GM19025 (cell line): ENCODE results near the gene RIPK3.
"Not testable (repeated sequence)": the region's sequence is repeated elsewhere in the genome, so short reads cannot be mapped to it uniquely, and the experiment has no call there.

ENCODE experiments used
- ATAC-seq: cut with Tn5 transposase; IDR thresholded peaks from one replicate; pipeline ENCODE4 v1.9.1; 2021; ENCODE audit warnings: mild to moderate bottlenecking, low read depth, moderate library complexity; ENCODE audit not compliant: unreplicated experiment

Gene RIPK3

GRCh38 chr14:24339284-24340151 lies at the start of gene RIPK3:
TSS of gene RIPK3 (minus strand) at chr14:24339991. CDS start at chr14:24339826, 165 bp downstream.
- ATAC-seq, result peak; percentile 84

GRCh38 chr14:24389226-24389848 lies 49.5 kb upstream of the RIPK3 start:
- no peak for ATAC-seq

DNA sequence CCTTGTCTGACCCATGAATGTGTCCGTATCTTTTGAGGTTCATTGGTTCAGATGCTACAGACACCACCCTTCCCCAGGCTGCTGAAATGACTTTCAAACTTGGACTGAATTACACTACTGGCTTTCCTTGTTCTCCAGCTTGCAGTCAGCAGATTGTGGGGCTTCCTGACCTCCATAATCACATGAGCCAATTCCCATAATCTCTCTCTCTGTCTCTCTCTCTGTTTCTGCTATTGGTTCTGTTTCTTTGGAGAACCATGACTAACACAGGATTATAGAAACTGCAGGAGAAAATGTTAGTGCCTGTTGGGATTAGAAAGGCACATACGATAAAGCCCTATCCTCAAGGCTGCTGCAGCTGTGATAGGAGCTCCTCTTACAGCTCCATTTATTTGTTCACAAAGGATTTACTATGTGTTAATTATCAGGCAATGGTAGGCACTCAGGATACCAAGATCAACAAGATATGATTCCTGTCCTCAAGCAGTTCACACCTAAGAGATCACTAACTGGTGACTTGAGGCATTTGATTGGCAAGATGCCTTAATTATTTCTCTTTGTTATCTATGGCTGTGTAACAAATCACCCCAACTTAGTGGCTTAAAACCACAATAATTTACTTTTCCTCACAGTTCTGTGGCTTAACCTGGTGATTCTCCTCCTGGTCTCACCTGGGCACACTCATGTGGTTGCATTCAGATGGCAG lies 48.8 kb upstream of the RIPK3 start:
- ATAC-seq, result no peak

DNA sequence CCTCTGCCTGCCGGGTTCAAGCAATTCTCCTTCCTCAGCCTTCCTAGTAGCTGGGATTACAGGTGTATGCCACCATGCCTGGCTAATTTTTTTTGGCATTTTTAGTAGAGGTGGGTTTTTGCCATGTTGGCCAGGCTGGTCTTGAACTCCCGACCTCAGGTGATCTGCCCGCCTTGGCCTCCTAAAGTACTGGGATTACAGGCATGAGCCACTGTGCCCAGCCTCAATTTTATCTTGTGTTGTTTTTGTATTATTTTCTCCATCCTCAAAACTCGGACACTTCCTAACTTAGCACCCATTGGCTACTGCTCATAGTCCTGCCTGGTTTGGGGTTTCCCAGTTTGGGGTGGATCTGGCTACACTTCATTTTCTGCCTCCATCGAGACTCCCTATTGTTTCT lies 47.8 kb upstream of the RIPK3 start:
- ATAC-seq, result not testable (repeated sequence)

- ATAC-seq, result no peak
Observed at GRCh38 chr14:24387009-24387345, 47.2 kb upstream of the RIPK3 start.

DNA sequence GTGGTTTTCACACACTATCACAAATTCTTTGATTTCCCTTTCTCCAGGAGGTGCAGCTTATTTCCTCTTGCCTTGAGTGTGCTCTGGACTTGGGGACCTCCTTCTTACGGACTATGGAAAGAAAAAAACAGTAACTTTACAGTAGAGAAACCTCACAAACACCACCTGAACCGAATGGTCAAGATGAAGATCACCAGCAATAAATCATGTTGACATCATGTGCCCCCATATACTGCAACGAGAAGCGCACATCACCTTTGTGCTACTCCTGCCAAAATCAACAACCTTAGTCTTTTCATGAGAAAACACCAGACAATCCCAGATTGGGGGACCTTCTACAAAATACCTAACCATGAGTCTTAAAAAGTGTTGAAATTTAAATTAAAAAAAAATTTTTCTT lies 45.7 kb upstream of the RIPK3 start:
- no peak for ATAC-seq

- no peak for ATAC-seq
Observed at GRCh38 chr14:24384169-24384568, 44.4 kb upstream of the RIPK3 start.

- no peak for ATAC-seq
Observed at GRCh38 chr14:24382064-24382371, 42.2 kb upstream of the RIPK3 start.

DNA sequence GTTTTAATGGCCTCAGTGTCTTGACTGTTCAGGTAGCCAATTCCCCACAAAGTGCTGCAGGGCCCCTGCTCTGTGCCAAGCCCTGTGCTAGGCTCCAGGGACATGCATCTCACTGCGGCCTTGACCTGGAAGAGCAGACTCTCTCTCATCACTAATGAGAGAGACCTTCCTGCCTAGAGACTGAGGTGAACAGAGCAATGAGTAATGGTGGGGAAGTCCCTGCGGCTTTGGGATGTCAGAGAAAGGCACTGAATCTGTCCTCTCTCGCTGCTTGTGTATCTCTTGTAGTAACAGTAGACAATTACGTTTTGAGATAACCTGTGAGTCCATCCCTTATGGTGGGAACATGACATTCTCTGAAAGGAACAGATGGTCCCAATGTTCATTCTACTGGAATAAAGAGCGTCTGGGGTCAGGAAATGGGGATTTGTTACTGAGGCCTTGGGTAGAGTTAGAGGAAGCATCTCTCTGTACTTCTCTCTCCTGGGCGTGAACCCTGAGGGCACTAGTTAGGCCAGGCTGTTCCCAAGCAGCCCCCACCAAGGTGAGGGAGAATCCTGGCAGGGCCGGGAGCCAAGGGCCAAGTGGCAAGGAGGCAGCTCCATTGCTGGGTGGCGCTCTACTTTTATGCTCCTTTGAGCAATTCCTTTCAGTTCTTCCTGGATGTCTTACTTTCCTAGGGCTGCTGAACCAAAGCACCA lies 41.7 kb upstream of the RIPK3 start:
- peak; percentile 70 for ATAC-seq

DNA sequence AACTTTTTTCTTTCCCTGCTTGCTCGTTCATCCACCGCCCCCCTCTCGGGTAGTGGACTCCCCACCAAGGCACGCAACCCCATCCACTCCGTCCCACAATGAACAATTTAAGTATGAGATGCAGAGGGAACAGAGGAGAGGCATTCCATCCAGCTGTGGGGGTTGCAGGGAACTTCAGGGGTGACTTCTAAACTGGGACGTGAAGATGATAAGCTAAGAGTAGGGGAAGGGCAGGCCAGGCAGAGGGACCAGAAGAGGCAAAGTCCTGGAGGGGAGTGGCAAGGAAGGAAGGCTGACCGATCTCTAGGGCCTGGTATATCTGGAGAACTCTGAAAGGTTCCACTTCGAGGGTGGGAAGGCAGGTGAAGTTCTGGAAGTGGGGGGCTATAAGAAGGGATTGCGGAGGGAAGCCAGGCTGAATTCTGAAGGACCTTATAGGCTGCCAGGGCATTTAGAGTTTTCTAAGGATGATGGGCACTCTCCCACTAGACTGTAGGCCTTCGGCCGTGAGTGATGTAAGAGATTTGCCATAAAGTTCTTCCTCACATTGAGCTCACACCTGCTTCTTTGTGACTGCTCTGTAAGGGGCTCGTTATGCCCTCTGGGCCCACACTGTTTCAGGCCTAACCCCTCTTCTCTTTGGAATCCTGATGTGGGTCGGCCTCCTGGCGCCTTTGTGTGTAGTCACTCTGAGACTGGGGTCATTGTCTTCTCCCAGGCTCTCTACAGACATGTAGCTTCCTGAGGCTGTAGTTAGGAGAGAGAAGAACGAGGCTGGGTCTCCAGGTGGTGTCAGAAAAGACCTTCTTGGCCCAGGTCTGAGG lies 40.3 kb upstream of the RIPK3 start:
- no peak for ATAC-seq

GRCh38 chr14:24378981-24379906 lies 39.5 kb upstream of the RIPK3 start:
- no peak for ATAC-seq

GRCh38 chr14:24378327-24378726 lies 38.5 kb upstream of the RIPK3 start:
- ATAC-seq, result no peak

- no peak for ATAC-seq
Observed at GRCh38 chr14:24377657-24378056, 37.9 kb upstream of the RIPK3 start.

- ATAC-seq, result no peak
Observed at GRCh38 chr14:24377126-24377525, 37.3 kb upstream of the RIPK3 start.

DNA sequence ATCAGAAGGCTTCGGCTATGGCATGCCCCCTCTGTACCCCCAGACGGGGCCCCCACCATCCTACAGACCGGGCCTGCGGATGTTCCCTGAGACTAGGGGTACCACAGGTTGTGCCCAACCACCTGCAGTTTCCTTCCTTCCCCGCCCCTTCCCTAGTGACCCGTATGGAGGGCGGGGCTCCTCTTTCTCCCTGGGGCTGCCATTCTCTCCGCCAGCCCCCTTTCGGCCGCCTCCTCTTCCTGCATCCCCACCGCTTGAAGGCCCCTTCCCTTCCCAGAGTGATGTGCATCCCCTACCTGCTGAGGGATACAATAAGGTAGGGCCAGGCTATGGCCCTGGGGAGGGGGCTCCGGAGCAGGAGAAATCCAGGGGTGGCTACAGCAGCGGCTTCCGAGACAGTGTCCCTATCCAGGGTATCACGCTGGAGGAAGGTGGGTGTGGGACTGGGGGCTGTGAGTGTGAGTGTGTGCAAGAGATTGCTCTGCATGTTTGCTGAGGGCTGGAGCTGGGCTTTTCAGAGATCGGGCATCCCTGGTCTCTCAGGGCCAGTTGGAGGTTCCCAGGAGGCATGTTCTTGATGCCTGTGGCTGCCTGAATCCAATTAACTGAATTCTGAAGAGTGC lies 36.8 kb upstream of the RIPK3 start:
- no peak for ATAC-seq

DNA sequence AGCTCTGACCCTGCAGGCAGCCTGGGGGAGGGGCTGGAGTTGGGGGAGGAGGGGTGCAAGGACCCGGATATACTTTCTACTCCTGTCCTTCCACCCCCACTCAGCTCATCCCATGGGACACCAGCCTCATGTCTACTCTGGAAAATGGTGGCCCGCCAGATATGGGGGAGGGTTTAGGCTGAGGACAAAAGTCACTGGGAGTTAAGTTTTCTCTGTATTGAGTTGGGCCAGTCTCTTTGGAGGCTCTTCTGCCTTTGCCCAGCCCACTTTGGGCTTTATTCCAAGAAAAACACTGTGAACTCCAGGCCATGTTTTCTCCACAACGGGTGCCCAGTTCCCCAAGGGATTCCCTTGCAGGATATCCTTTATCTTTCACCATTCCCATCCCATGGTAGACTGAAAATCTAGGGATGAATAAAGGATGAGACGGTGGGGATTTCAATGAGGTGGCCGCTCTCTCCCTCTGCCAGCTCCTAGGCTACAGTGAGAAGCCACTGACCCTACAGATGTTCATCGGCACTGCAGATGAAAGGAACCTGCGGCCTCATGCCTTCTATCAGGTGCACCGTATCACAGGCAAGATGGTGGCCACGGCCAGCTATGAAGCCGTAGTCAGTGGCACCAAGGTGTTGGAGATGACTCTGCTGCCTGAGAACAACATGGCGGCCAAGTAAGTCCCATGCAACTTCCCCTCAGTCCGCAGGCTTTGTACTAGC lies 33.1 kb upstream of the RIPK3 start:
- no peak for ATAC-seq

- not testable (repeated sequence) for ATAC-seq
Observed at GRCh38 chr14:24371605-24372004, 31.8 kb upstream of the RIPK3 start.

- no peak for ATAC-seq
Observed at GRCh38 chr14:24370748-24371147, 31.0 kb upstream of the RIPK3 start.
